Caco-2 (cell line): ENCODE measurements around the gene SPOP. TPM values are rescaled to one million over a fixed set of nuclear protein-coding genes. Genes with fewer than 3 reads are reported as not detected.

Source experiments
- BruUV-seq: library from RNA; stranded (reverse); fragments of 400-500 nt; replicated peaks from 2 replicates; lab custom pipeline; 2021; lab: Mats Ljungman, UMichigan
- CTCF ChIA-PET: fragments of 300-600 bp; sonication (Branson Sonifier 250); formaldehyde crosslinking; loops from one replicate; lab custom pipeline; 2022; ENCODE audit warnings: antibody characterized with exemption; lab: Charles Lee
- POLR2A ChIA-PET: fragments of 300-600 bp; sonication (Branson Sonifier 250); formaldehyde crosslinking; loops from one replicate; lab custom pipeline; 2022; ENCODE audit warnings: antibody characterized with exemption; lab: Charles Lee
- DNase-seq, 2 experiments: peaks; one replicate each; pipeline versions ENCODE4 v3.0.0 to v3.0.0-alpha.2; 2020 to 2022
- H3K27me3 ChIP-seq: replicated peaks from 2 replicates; pipeline ENCODE4 v1.6.0; 2011; ENCODE audit warnings: low read length; ENCODE audit not compliant: control insufficient read depth, insufficient read depth
- H3K36me3 ChIP-seq: 2 replicates; pipeline ENCODE4 v1.5.1; 2011; ENCODE audit warnings: low read length; ENCODE audit not compliant: control insufficient read depth, insufficient read depth
- H3K4me1 ChIP-seq: fragments of 250-450 bp; sonication (Bioruptor Pico); 2 replicates; pipeline ENCODE4 v1.5.1; 2020; ENCODE audit warnings: mild to moderate bottlenecking
- H3K4me3 ChIP-seq: 2 replicates; pipeline ENCODE4 v1.5.1; 2011; ENCODE audit warnings: low read depth, mild to moderate bottlenecking, control low read depth, low read length
- H3K9me3 ChIP-seq: fragments of 250-450 bp; sonication (Bioruptor Pico); 2 replicates; pipeline ENCODE4 v1.5.1; 2020; ENCODE audit warnings: mild to moderate bottlenecking, moderate library complexity
- H3K27ac Mint-ChIP-seq: one replicate; pipeline ENCODE4 v1.8.0; 2022; ENCODE audit warnings: mixed read lengths; ENCODE audit not compliant: unreplicated experiment
- H3K27me3 Mint-ChIP-seq: one replicate; pipeline ENCODE4 v1.8.0; 2022; ENCODE audit warnings: mixed read lengths; ENCODE audit not compliant: insufficient read depth, unreplicated experiment
- H3K36me3 Mint-ChIP-seq: one replicate; pipeline ENCODE4 v1.8.0; 2022; ENCODE audit warnings: mild to moderate bottlenecking, mixed read lengths; ENCODE audit not compliant: insufficient read depth, unreplicated experiment
- H3K4me1 Mint-ChIP-seq: one replicate; pipeline ENCODE4 v1.8.0; 2022; ENCODE audit warnings: low read depth, mixed read lengths; ENCODE audit not compliant: unreplicated experiment
- H3K4me3 Mint-ChIP-seq: one replicate; pipeline ENCODE4 v1.8.0; 2022; ENCODE audit warnings: mild to moderate bottlenecking, moderate library complexity, mixed read lengths; ENCODE audit not compliant: unreplicated experiment
- H3K9me3 Mint-ChIP-seq: one replicate; pipeline ENCODE4 v1.8.0; 2022; ENCODE audit warnings: mixed read lengths; ENCODE audit not compliant: unreplicated experiment
- intact Hi-C: fragments of 100-400 bp; cut with micrococcal nuclease; formaldehyde crosslinking; loops from one replicate; pipeline ENCODE4 v1.10.0; 2022; ENCODE audit not compliant: unreplicated experiment
- total RNA-seq: library from RNA; stranded (reverse); gene quantifications from 2 replicates; pipeline ENCODE4 v1.2.3, GENCODE V29; 2022
- TF ChIP-seq, protein P1 (sequence below), 2 experiments: fragments of 200-600 bp in 1 of 2; IDR thresholded peaks; 1 replicate in 1 of 2; 2 replicates in 1 of 2; pipeline versions ENCODE4 v1.5.1 to v1.8.0; 2011 to 2022; ENCODE audit warnings: antibody characterized with exemption in 1 of 2, control low read depth in 1 of 2, inconsistent platforms in 1 of 2, low read depth in 1 of 2, low read length in 1 of 2, mild to moderate bottlenecking in 1 of 2, moderate library complexity in 1 of 2; ENCODE audit not compliant: insufficient read depth in 1 of 2, severe bottlenecking in 1 of 2, unreplicated experiment in 1 of 2

The SPOP gene
- total RNA-seq, 1 experiment from 2014 or later = 70.2 TPM

- no TSS peak for BruUV-seq
- CTCF ChIA-PET = interaction anchor here (0.6 to 0.7 kb wide), 2 partner anchors 44 to 50 kb away, joined by 3 read pairs; no protein-coding TSS in a partner anchor
Observed at GRCh38 chr17:49632201-49632600, 45.7 kb downstream of the SPOP start.

GRCh38 chr17:49631496-49631895 lies 46.4 kb downstream of the SPOP start:
- H3K4me3 Mint-ChIP-seq = no peak overlapping the region
- no peak overlapping the region for H3K27ac Mint-ChIP-seq
- no peak for DNase-seq
- peaks cover 31% of the 10 kb centered on the region for H3K4me1 ChIP-seq
- H3K4me3 ChIP-seq = no peak overlapping the region
- intact Hi-C loops = no loop called here
- H3K9me3 ChIP-seq = no peaks in the 10 kb centered on the region
- POLR2A ChIA-PET = interaction anchor here (1.1 kb wide), 1 partner anchor 133 kb away, joined by 9 read pairs; the partner anchor contains the start of gene FAM117A
- H3K36me3 Mint-ChIP-seq = no peaks in the 10 kb centered on the region
- no TSS peak for BruUV-seq
- no peaks in the 10 kb centered on the region for H3K27me3 Mint-ChIP-seq
- CTCF ChIA-PET = no interaction called here
- H3K4me1 Mint-ChIP-seq = peaks cover 32% of the 10 kb centered on the region
- TF ChIP-seq, protein P1, sequence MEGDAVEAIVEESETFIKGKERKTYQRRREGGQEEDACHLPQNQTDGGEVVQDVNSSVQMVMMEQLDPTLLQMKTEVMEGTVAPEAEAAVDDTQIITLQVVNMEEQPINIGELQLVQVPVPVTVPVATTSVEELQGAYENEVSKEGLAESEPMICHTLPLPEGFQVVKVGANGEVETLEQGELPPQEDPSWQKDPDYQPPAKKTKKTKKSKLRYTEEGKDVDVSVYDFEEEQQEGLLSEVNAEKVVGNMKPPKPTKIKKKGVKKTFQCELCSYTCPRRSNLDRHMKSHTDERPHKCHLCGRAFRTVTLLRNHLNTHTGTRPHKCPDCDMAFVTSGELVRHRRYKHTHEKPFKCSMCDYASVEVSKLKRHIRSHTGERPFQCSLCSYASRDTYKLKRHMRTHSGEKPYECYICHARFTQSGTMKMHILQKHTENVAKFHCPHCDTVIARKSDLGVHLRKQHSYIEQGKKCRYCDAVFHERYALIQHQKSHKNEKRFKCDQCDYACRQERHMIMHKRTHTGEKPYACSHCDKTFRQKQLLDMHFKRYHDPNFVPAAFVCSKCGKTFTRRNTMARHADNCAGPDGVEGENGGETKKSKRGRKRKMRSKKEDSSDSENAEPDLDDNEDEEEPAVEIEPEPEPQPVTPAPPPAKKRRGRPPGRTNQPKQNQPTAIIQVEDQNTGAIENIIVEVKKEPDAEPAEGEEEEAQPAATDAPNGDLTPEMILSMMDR (IDR thresholded peaks at IDR 0.05; ENCODE audit: insufficient read depth in 1 of 2, low read depth in 1 of 2, low read length in 1 of 2, severe bottlenecking in 1 of 2, unreplicated experiment in 1 of 2) = no peak
- H3K9me3 Mint-ChIP-seq = no peaks in the 10 kb centered on the region
- no peaks in the 10 kb centered on the region for H3K27me3 ChIP-seq
- H3K36me3 ChIP-seq = no peaks in the 10 kb centered on the region

More at GRCh38 chr17:49632201-49632600, 45.7 kb downstream of the SPOP start:
- POLR2A ChIA-PET = interaction anchor here (1.1 kb wide), 1 partner anchor 132 kb away, joined by 9 read pairs; the partner anchor contains the start of gene FAM117A
- no peak for DNase-seq
- H3K9me3 Mint-ChIP-seq = no peaks in the 10 kb centered on the region
- Histone ChIP-seq H3K9me3 (no peaks in the 10 kb centered on the region), H3K4me3 (no peak overlapping the region), H3K36me3 (no peaks in the 10 kb centered on the region), H3K4me1 (peaks cover 31% of the 10 kb centered on the region), H3K27me3 (no peaks in the 10 kb centered on the region)
- no peaks in the 10 kb centered on the region for H3K36me3 Mint-ChIP-seq
- H3K4me3 Mint-ChIP-seq = no peak overlapping the region
- no peak overlapping the region for H3K27ac Mint-ChIP-seq
- intact Hi-C loops = no loop called here
- no peaks in the 10 kb centered on the region for H3K27me3 Mint-ChIP-seq
- peaks cover 32% of the 10 kb centered on the region for H3K4me1 Mint-ChIP-seq
- TF ChIP-seq, protein P1 (IDR thresholded peaks at IDR 0.05; ENCODE audit: insufficient read depth in 1 of 2, low read depth in 1 of 2, low read length in 1 of 2, severe bottlenecking in 1 of 2, unreplicated experiment in 1 of 2) = no peak

GRCh38 chr17:49630113-49630900 lies 47.6 kb downstream of the SPOP start:
- intact Hi-C loops = no loop called here
- H3K27me3 Mint-ChIP-seq = no peaks in the 10 kb centered on the region
- ChIA-PET POLR2A (no interaction called here), CTCF (interaction anchor here (1.7 kb wide), 1 partner anchor 12 kb away, joined by 3 read pairs; no protein-coding TSS in a partner anchor)
- H3K9me3 Mint-ChIP-seq = no peaks in the 10 kb centered on the region
- H3K36me3 Mint-ChIP-seq = no peaks in the 10 kb centered on the region
- no peaks in the 10 kb centered on the region for H3K36me3 ChIP-seq
- no peaks in the 10 kb centered on the region for H3K27me3 ChIP-seq
- H3K27ac Mint-ChIP-seq = no peak overlapping the region
- H3K4me1 ChIP-seq = peaks cover 31% of the 10 kb centered on the region
- no peaks in the 10 kb centered on the region for H3K9me3 ChIP-seq
- DNase-seq = no peak
- H3K4me1 Mint-ChIP-seq = peaks cover 32% of the 10 kb centered on the region
- BruUV-seq = no TSS peak
- H3K4me3 ChIP-seq = no peak overlapping the region
- TF ChIP-seq, protein P1 (IDR thresholded peaks at IDR 0.05; ENCODE audit: insufficient read depth in 1 of 2, low read depth in 1 of 2, low read length in 1 of 2, severe bottlenecking in 1 of 2, unreplicated experiment in 1 of 2) = no peak
- no peak overlapping the region for H3K4me3 Mint-ChIP-seq
